Adrenal gland (tissue), 5 donors: ENCODE data around the gene RFLNA.

ENCODE experiments used
- POLR2A ChIP-seq, 2 donors: fragments of 450-650 bp; IDR thresholded peaks; one replicate each; pipeline ENCODE4 v1.6.1; 2017; ENCODE audit warnings: antibody characterized with exemption in 2 of 2, mild to moderate bottlenecking in 2 of 2, moderate library complexity in 1 of 2
- TF ChIP-seq, protein P1 (sequence below), 6 experiments: fragments of 450-650 bp in 4 of 6; fragments of 200-600 bp in 2 of 6; sonication (generic) in 1 of 6; IDR thresholded peaks; 1 replicate in 5 of 6; 2 replicates in 1 of 6; pipeline versions ENCODE4 v1.5.1 to v1.8.0; 2016 to 2021; ENCODE audit warnings: antibody characterized with exemption in 6 of 6, mild to moderate bottlenecking in 2 of 6, moderate library complexity in 1 of 6
- donor health status: DM: no; HTN: no; CAD: no.

DNA sequence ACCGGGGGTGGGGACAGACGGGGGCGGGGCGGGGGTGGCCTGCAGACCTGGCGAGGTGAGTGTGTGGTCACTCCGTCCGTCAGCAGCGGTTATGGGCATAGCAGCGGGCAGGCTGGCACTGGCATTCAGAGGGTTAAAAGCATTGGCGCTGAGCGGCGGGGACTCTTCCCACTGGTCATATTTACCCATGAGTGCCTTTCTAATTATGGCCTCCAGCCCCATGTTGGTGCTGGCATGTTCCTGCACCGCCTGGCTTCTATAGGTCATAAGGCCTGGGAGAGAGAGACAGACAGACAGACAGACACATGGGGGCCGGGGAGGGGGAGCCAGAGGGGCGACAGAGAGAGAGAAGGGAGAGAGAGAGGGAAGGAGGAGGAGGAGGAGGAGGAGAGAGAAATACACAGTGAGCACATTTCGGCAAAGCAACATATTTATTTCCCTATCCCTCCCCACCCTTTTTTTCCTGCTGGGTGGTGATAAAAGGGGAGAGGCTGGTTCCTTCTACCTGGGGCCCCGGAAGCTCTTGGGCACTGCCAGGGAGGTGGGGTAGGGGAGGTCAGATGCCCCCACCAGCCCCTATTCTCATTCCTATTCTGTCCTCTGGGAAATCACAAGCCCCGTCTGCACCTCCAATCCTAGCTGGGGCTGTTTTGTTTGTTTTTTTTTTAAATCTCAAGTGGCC lies 32.6 kb downstream of the RFLNA start:
- TF ChIP-seq, protein P1, sequence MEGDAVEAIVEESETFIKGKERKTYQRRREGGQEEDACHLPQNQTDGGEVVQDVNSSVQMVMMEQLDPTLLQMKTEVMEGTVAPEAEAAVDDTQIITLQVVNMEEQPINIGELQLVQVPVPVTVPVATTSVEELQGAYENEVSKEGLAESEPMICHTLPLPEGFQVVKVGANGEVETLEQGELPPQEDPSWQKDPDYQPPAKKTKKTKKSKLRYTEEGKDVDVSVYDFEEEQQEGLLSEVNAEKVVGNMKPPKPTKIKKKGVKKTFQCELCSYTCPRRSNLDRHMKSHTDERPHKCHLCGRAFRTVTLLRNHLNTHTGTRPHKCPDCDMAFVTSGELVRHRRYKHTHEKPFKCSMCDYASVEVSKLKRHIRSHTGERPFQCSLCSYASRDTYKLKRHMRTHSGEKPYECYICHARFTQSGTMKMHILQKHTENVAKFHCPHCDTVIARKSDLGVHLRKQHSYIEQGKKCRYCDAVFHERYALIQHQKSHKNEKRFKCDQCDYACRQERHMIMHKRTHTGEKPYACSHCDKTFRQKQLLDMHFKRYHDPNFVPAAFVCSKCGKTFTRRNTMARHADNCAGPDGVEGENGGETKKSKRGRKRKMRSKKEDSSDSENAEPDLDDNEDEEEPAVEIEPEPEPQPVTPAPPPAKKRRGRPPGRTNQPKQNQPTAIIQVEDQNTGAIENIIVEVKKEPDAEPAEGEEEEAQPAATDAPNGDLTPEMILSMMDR (IDR thresholded peaks at IDR 0.05) = no peak
- TF ChIP-seq POLR2A (IDR thresholded peaks at IDR 0.05) = no peak
